ENCODE results near the gene ZFYVE1. TPM values are rescaled to one million over a fixed set of nuclear protein-coding genes. Genes with fewer than 3 reads are reported as not detected.
"Not testable (repeated sequence)": the region's sequence is repeated elsewhere in the genome, so short reads cannot be mapped to it uniquely, and the experiment has no call there.

The ZFYVE1 gene
- total and polyA plus RNA-seq, 2 experiments from 2014 or later = 3.2 to 12.5 TPM

- Mint-ChIP-seq H3K27me3 (ENCODE audit: insufficient read depth, low read depth, poor library complexity) (peaks cover 4% of the 10 kb centered on the region), H3K4me3 (no peak overlapping the region), H3K4me1 (peaks cover 10% of the 10 kb centered on the region; the same call in 2 of the 3 replicates), H3K9me3 (no peaks in the 10 kb centered on the region), H3K36me3 (ENCODE audit: low read depth) (peaks cover 12% of the 10 kb centered on the region; the same call in 2 of the 3 replicates), H3K27ac (no peak overlapping the region)
- Histone ChIP-seq H3K27ac (ENCODE audit: low read depth) (no peak overlapping the region), H4K20me1 (replicated peaks; ENCODE audit: insufficient read depth) (no peaks in the 10 kb centered on the region; the same call in 1 of the 2 replicates), H3K27me3 (ENCODE audit: insufficient read depth) (no peaks in the 10 kb centered on the region), H3K4me3 (no peak overlapping the region), H3F3A (replicated peaks; ENCODE audit: low read depth) (no peaks in the 10 kb centered on the region), H3K4me1 (ENCODE audit: insufficient read depth) (no peaks in the 10 kb centered on the region; the same call in 1 of the 2 replicates), H3K4me2 (no peak overlapping the region), H3K36me3 (ENCODE audit: insufficient read depth) (no peaks in the 10 kb centered on the region), H3K79me2 (replicated peaks; ENCODE audit: insufficient read depth) (peaks cover 15% of the 10 kb centered on the region), H3K9me2 (ENCODE audit: insufficient read depth) (no peaks in the 10 kb centered on the region), H2AFZ (no peak overlapping the region)
- ATAC-seq (no peak), DNase-seq (ENCODE audit: low spot score) (no peak)
- TF ChIP-seq NANOG (IDR thresholded peaks at IDR 0.05; ENCODE audit: borderline replicate concordance) = no peak
- no peak for TF ChIP-seq ZNF114 (CRISPR knock-in tag; IDR thresholded peaks at IDR 0.05)
- TF ChIP-seq ZNF462 (CRISPR knock-in tag; IDR thresholded peaks at IDR 0.05) = no peak
- no peak for TF ChIP-seq CREB1 (CRISPR knock-in tag; IDR thresholded peaks at IDR 0.05; ENCODE audit: low read depth)
- TF ChIP-seq EZH2 (IDR thresholded peaks at IDR 0.05; ENCODE audit: low read depth, unreplicated experiment) = no peak
- no peak for TF ChIP-seq POLR2AphosphoS5 (IDR thresholded peaks at IDR 0.05; ENCODE audit: low read depth)
- no peak for TF ChIP-seq ZNF331 (CRISPR knock-in tag; IDR thresholded peaks at IDR 0.05; ENCODE audit: low read depth)
- TF ChIP-seq STAT1 (IDR thresholded peaks at IDR 0.05; ENCODE audit: unreplicated experiment) = no peak
- TF ChIP-seq CTCF (conservative IDR thresholded peaks at IDR 0.05; ENCODE audit: low read depth in 2 of 2) = no peak
- no peak for TF ChIP-seq JUNB (IDR thresholded peaks at IDR 0.05; ENCODE audit: unreplicated experiment)
Measured at GRCh38 chr14:73022051-73022450, 4.9 kb downstream of the ZFYVE1 start.

GRCh38 chr14:73016011-73016410 lies 10.9 kb downstream of the ZFYVE1 start:
- H3F3A ChIP-seq (replicated peaks; ENCODE audit: low read depth); H2AFZ ChIP-seq; H3K27me3 ChIP-seq (ENCODE audit: insufficient read depth); H3K27ac ChIP-seq (ENCODE audit: low read depth); H3K9me2 ChIP-seq (ENCODE audit: insufficient read depth); H3K4me1 ChIP-seq (ENCODE audit: insufficient read depth); H3K4me2 ChIP-seq; H4K20me1 ChIP-seq (replicated peaks; ENCODE audit: insufficient read depth); H3K36me3 Mint-ChIP-seq (ENCODE audit: low read depth); ATAC-seq; H3K9me3 Mint-ChIP-seq; DNase-seq (ENCODE audit: low spot score); H3K36me3 ChIP-seq (ENCODE audit: insufficient read depth); H3K4me3 Mint-ChIP-seq; H3K79me2 ChIP-seq (replicated peaks; ENCODE audit: insufficient read depth); H3K27me3 Mint-ChIP-seq (ENCODE audit: insufficient read depth, low read depth, poor library complexity); H3K27ac Mint-ChIP-seq; H3K4me1 Mint-ChIP-seq; H3K4me3 ChIP-seq: not testable (repeated sequence)

- H3K27ac Mint-ChIP-seq; H3F3A ChIP-seq (replicated peaks; ENCODE audit: low read depth); H3K27me3 ChIP-seq (ENCODE audit: insufficient read depth); H3K36me3 ChIP-seq (ENCODE audit: insufficient read depth); H3K4me3 ChIP-seq; H2AFZ ChIP-seq; H3K27ac ChIP-seq (ENCODE audit: low read depth); ATAC-seq; H3K4me1 ChIP-seq (ENCODE audit: insufficient read depth); H3K79me2 ChIP-seq (replicated peaks; ENCODE audit: insufficient read depth); H3K9me3 Mint-ChIP-seq; DNase-seq (ENCODE audit: low spot score); H3K9me2 ChIP-seq (ENCODE audit: insufficient read depth); H3K4me3 Mint-ChIP-seq; H3K36me3 Mint-ChIP-seq (ENCODE audit: low read depth); H4K20me1 ChIP-seq (replicated peaks; ENCODE audit: insufficient read depth); H3K4me1 Mint-ChIP-seq; H3K27me3 Mint-ChIP-seq (ENCODE audit: insufficient read depth, low read depth, poor library complexity); H3K4me2 ChIP-seq: not testable (repeated sequence)
Measured at GRCh38 chr14:73015552-73015951, 11.4 kb downstream of the ZFYVE1 start.

Data from GM23338 (cell line).